ENCODE data around the gene TUBA4B. TPM values are rescaled to one million over a fixed set of nuclear protein-coding genes. Genes with fewer than 3 reads are reported as not detected.

Gene TUBA4B
- total RNA-seq, 4 donors from 2014 or later, result not detected

DNA sequence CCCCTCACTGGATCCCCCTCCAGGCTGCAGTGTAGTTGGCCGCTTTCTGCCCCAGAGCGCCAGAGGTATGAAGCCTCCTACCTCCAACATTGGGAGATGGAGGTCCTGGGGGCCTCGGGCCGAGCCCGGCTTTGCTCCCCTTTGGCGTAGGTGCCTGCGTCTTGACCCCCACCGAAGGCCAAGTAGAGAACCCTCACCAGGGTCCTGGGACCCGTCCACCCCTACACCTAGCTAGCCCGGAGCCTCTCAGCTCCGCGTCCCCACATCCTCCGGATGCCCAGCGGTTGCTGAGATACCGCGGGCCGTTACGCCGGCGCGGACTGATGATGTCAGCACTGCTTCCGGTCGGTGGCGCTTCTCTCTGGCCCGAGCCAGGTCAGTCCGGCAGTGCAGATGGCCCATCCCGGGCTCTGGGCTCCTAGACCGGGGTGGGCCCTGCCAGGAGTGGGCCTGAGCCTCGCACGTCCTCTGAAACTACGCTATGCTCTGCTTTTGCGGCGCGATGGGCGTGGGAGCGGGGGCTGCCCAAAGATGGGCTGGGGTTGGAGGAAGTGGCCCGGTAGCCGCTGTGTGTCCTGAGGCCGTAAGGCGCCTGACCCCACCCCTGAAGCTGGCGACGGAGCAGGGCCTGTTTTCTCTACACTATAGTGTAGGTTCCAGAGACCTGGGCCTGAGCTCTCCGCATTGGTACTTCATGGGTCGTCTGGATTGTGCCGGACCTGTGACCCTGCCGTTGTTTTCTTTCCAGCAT is 7.7 kb upstream of the TUBA4B start, which contains the start of the genes GLB1L and STK16:
Gene GLB1L (minus strand): TSS at position 297 of the 751 bp plus-strand sequence. CDS start 1,871 bp downstream, outside the sequence.
Gene STK16 (plus strand): TSS at position 332 of the 751 bp plus-strand sequence. CDS start 521 bp downstream, outside the sequence.
- H3K9me3 ChIP-seq, result no peaks in the 10 kb centered on the region
- no peaks in the 10 kb centered on the region for H3K27me3 ChIP-seq
- TF ChIP-seq, protein P1, sequence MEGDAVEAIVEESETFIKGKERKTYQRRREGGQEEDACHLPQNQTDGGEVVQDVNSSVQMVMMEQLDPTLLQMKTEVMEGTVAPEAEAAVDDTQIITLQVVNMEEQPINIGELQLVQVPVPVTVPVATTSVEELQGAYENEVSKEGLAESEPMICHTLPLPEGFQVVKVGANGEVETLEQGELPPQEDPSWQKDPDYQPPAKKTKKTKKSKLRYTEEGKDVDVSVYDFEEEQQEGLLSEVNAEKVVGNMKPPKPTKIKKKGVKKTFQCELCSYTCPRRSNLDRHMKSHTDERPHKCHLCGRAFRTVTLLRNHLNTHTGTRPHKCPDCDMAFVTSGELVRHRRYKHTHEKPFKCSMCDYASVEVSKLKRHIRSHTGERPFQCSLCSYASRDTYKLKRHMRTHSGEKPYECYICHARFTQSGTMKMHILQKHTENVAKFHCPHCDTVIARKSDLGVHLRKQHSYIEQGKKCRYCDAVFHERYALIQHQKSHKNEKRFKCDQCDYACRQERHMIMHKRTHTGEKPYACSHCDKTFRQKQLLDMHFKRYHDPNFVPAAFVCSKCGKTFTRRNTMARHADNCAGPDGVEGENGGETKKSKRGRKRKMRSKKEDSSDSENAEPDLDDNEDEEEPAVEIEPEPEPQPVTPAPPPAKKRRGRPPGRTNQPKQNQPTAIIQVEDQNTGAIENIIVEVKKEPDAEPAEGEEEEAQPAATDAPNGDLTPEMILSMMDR (IDR thresholded peaks at IDR 0.05), result peak in 1 of 6 experiments; percentile 7
- peak in 1 of 2 donors; percentile 88 for TF ChIP-seq POLR2A (IDR thresholded peaks at IDR 0.05)
- peak within 1 kb of the TSS; percentile 21 to 83 (median 72) for H3K4me3 ChIP-seq (replicated peaks in 1 of 3)
- peak within 1 kb of the TSS; percentile 35 to 89 (median 86) for H3K27ac ChIP-seq
- H3K36me3 ChIP-seq, result peaks cover 0 to 4% of the 10 kb centered on the region in 2 donors
- H3K4me1 ChIP-seq, result peaks cover 22 to 49% of the 10 kb centered on the region in 2 donors
- peak; percentile 93 to 94 for DNase-seq
- 2 to 3% methylated on average over 7 to 16 of the region's 46 CpGs for WGBS, 2 donors
- intact Hi-C loops (cut with DNase I), result loop anchor here (5.0 kb wide), 1 partner anchor 37 kb away; no protein-coding TSS in a partner anchor

DNA sequence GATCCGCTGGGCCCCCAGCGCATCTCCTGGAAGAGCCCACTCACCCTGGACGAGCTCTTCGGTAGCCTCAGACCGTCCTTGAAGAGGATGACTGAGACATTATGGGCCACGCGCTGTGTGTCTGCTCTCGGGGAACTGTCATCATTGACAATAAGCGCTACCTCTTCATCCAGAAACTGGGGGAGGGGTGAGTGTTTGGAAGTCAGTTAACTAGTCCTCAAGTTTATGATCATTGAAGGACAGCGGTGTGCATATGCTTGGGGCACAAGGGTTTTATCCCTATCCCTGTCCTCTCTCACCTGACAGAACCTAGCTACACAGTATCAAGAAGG is 7.2 kb upstream of the TUBA4B start:
- intact Hi-C loops (cut with DNase I), result loop anchor here (5.0 kb wide), 1 partner anchor 36 kb away; no protein-coding TSS in a partner anchor
- Histone ChIP-seq H3K9me3 (no peaks in the 10 kb centered on the region), H3K4me3 (replicated peaks in 1 of 3) (peak overlapping the region; percentile 21 to 83 (median 72)), H3K27ac (peak overlapping the region; percentile 35 to 89 (median 86)), H3K27me3 (no peaks in the 10 kb centered on the region), H3K4me1 (peaks cover 24 to 53% of the 10 kb centered on the region in 2 donors), H3K36me3 (peaks cover 0 to 4% of the 10 kb centered on the region in 2 donors)
- DNase-seq, result no peak
- TF ChIP-seq POLR2A (IDR thresholded peaks at IDR 0.05), result no peak
- WGBS, 2 donors, result 15 to 17% methylated on average over 10 of the region's 10 CpGs

DNA sequence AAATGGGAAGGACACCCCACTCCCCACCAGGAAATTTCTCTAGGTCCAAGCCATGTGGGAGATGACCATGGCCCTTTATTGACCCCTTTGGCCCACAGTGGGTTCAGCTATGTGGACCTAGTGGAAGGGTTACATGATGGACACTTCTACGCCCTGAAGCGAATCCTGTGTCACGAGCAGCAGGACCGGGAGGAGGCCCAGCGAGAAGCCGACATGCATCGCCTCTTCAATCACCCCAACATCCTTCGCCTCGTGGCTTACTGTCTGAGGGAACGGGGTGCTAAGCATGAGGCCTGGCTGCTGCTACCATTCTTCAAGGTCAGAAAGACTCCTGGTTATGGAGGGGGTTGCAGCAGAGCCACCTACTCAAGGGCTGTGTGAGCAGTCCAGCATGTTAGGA is 6.5 kb upstream of the TUBA4B start:
- DNase-seq, result no peak
- no peak for TF ChIP-seq POLR2A (IDR thresholded peaks at IDR 0.05)
- TF ChIP-seq, protein P1 (IDR thresholded peaks at IDR 0.05), result no peak
- Histone ChIP-seq H3K4me1 (peaks cover 24 to 53% of the 10 kb centered on the region in 2 donors), H3K27me3 (no peaks in the 10 kb centered on the region), H3K9me3 (no peaks in the 10 kb centered on the region), H3K36me3 (peaks cover 0 to 4% of the 10 kb centered on the region in 2 donors), H3K27ac (peak overlapping the region in 1 of 3 donors; percentile 86), H3K4me3 (replicated peaks in 1 of 3) (no peak overlapping the region)
- 91 to 96% methylated on average over 7 to 10 of the region's 10 CpGs for WGBS, 2 donors
- intact Hi-C loops (cut with DNase I), result loop anchor here (5.0 kb wide), 1 partner anchor 36 kb away; no protein-coding TSS in a partner anchor

DNA sequence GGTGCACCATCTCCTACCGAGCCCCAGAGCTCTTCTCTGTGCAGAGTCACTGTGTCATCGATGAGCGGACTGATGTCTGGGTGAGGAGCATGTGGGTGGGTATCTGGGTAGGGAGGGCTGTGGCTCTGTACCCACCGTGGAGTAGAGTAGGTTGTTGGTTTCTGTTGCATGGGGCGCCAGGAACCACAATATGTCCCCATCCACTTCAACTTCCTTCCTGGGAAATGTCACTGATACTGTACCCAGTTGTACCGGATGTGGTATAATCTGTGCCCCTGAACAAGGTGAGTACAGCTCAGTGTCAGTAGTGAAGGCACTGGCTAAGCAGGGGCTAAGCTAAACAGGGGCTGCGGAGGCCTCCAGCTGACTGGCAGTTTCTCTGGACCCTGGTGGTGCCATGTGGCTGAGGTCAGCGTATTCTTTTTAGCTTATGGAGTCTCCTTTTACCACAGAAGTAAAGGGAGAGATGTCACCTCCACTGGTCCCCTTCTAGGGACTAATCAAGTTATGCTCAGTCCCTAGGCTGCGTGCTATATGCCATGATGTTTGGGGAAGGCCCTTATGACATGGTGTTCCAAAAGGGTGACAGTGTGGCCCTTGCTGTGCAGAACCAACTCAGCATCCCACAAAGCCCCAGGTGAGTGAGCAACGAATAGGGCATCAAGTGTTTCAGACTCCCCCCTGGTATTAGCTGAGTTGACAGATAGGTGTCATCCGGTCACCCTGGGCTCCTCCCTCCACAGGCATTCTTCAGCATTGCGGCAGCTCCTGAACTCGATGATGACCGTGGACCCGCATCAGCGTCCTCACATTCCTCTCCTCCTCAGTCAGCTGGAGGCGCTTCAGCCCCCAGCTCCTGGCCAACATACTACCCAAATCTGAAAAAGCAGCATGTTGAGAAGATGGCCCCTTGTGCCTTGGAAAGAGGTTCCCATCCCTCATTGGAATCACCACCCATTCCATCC is 5.1 kb upstream of the TUBA4B start:
- Histone ChIP-seq H3K9me3 (no peaks in the 10 kb centered on the region), H3K36me3 (peaks cover 0 to 4% of the 10 kb centered on the region in 2 donors), H3K4me3 (replicated peaks in 1 of 3) (no peak overlapping the region), H3K4me1 (peaks cover 29 to 66% of the 10 kb centered on the region in 2 donors), H3K27ac (peak overlapping the region in 2 of 3 donors; percentile 88 to 93), H3K27me3 (no peaks in the 10 kb centered on the region)
- DNase-seq, result no peak
- WGBS, 2 donors, result 84 to 90% methylated on average over 15 to 17 of the region's 17 CpGs
- intact Hi-C loops (cut with DNase I), result loop anchor here (5.0 kb wide), 1 partner anchor 34 kb away; no protein-coding TSS in a partner anchor
- TF ChIP-seq, protein P1 (IDR thresholded peaks at IDR 0.05), result no peak
- TF ChIP-seq POLR2A (IDR thresholded peaks at IDR 0.05), result no peak

DNA sequence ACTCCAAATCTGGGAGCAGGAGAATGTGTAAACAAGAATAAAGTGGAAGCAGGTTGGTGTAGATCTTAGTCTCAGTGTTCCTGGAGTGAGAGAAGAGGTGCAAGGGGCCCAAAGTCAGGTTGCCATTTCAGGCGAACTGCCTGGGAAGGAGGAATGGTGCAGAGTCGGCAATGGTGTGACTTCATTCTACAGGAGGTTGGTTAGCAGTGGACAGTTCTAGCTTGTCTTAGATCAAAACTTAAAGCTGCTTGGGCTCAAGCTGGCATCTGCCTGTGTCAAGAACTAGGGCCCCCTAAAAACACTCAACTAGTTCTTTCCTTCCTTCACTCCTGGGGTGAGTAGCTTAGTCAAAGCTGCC is 4.2 kb upstream of the TUBA4B start:
- Histone ChIP-seq H3K27me3 (no peaks in the 10 kb centered on the region), H3K9me3 (no peaks in the 10 kb centered on the region), H3K27ac (peak overlapping the region; percentile 88 to 93 (median 89)), H3K4me3 (replicated peaks in 1 of 3) (no peak overlapping the region), H3K4me1 (peaks cover 36 to 73% of the 10 kb centered on the region in 2 donors), H3K36me3 (peaks cover 0 to 4% of the 10 kb centered on the region in 2 donors)
- 78 to 89% methylated on average over 2 of the region's 2 CpGs for WGBS, 2 donors
- no peak for TF ChIP-seq POLR2A (IDR thresholded peaks at IDR 0.05)
- TF ChIP-seq, protein P1 (IDR thresholded peaks at IDR 0.05), result no peak
- intact Hi-C loops (cut with DNase I), result loop anchor here (5.0 kb wide), 1 partner anchor 33 kb away; no protein-coding TSS in a partner anchor
- DNase-seq, result no peak
